CD4-positive, alpha-beta T cell (primary cell): ENCODE data around the gene SFXN5. TPM values are rescaled to one million over a fixed set of nuclear protein-coding genes. Genes with fewer than 3 reads are reported as not detected.

Source experiments
- ATAC-seq: fragments of 200-7000 bp; cut with Tn5 transposase; one replicate; pipeline ENCODE4 v1.10.0; 2022; ENCODE audit warnings: mild to moderate bottlenecking; ENCODE audit not compliant: poor library complexity
- CTCF ChIA-PET: fragments of 350-600 bp; sonication (Branson Sonifier 250); formaldehyde crosslinking; loops from one replicate; lab custom pipeline; 2021; ENCODE audit warnings: antibody characterized with exemption, inconsistent platforms; lab: Charles Lee
- POLR2A ChIA-PET: fragments of 350-600 bp; sonication (Branson Sonifier 250); formaldehyde crosslinking; loops from one replicate; lab custom pipeline; 2021; ENCODE audit warnings: antibody characterized with exemption, inconsistent platforms; lab: Charles Lee
- DNase-seq, 14 experiments: peaks; one replicate each; pipeline ENCODE4 v3.0.0-alpha.2; 2013 to 2020; ENCODE audit warnings: mixed read lengths in 2 of 14
- H3K27ac ChIP-seq, 2 donors: one replicate each; pipeline versions ENCODE4 v1.5.1 to v1.7.0; 2013; ENCODE audit warnings: low read length in 2 of 2, low read depth in 1 of 2, mild to moderate bottlenecking in 1 of 2
- H3K27me3 ChIP-seq, 2 experiments: 1 replicate in 1 of 2; 2 replicates in 1 of 2; pipeline versions ENCODE4 v1.6.1 to v1.7.0; 2013; ENCODE audit warnings: low read length in 2 of 2, control low read depth in 1 of 2, mild to moderate bottlenecking in 1 of 2, moderate library complexity in 1 of 2; ENCODE audit not compliant: insufficient read depth in 2 of 2, control insufficient read depth in 1 of 2
- H3K36me3 ChIP-seq: one replicate; pipeline ENCODE4 v1.6.1; 2013; ENCODE audit warnings: low read length, control low read depth; ENCODE audit not compliant: insufficient read depth
- H3K4me1 ChIP-seq: one replicate; pipeline ENCODE4 v1.6.1; 2013; ENCODE audit warnings: low read length, control low read depth; ENCODE audit not compliant: insufficient read depth
- H3K4me3 ChIP-seq: one replicate; pipeline ENCODE4 v1.5.1; 2013; ENCODE audit warnings: mild to moderate bottlenecking, low read length, moderate library complexity
- H3K9me3 ChIP-seq, 2 experiments: 1 replicate in 1 of 2; 2 replicates in 1 of 2; pipeline versions ENCODE4 v1.6.1 to v1.7.0; 2013; ENCODE audit warnings: low read length in 2 of 2, mild to moderate bottlenecking in 2 of 2, control low read depth in 1 of 2, moderate library complexity in 1 of 2; ENCODE audit not compliant: control insufficient read depth in 1 of 2, insufficient read depth in 1 of 2
- H3K27ac Mint-ChIP-seq: one replicate; pipeline ENCODE4 v1.8.0; 2020; ENCODE audit warnings: mixed read lengths
- H3K27me3 Mint-ChIP-seq: one replicate; pipeline ENCODE4 v1.8.0; 2021; ENCODE audit warnings: mixed read lengths
- H3K36me3 Mint-ChIP-seq: one replicate; pipeline ENCODE4 v1.8.0; 2021; ENCODE audit warnings: low read depth, mixed read lengths
- H3K4me1 Mint-ChIP-seq: one replicate; pipeline ENCODE4 v1.8.0; 2021; ENCODE audit warnings: low read depth, mixed read lengths
- H3K4me3 Mint-ChIP-seq: one replicate; pipeline ENCODE4 v1.8.0; 2020; ENCODE audit warnings: mild to moderate bottlenecking, mixed read lengths
- H3K9me3 Mint-ChIP-seq: one replicate; pipeline ENCODE4 v1.8.0; 2020; ENCODE audit warnings: mixed read lengths
- intact Hi-C, 2 experiments: fragments of 100-400 bp; cut with DNase I in 1 of 2; cut with micrococcal nuclease in 1 of 2; formaldehyde crosslinking; loops; one replicate each; pipeline versions ENCODE4 v1.15.1 to v1.9.0; 2023 to 2025; cut with DNase I, micrococcal nuclease
- total RNA-seq, 174 experiments: library from RNA in 2 of 174; stranded (reverse) in 2 of 174; gene quantifications; one replicate each; pipeline ENCODE4 v1.2.3 and lab custom pipeline; 2021 to 2026
- TF ChIP-seq, protein P1 (sequence below): fragments of 200-600 bp; IDR thresholded peaks from one replicate; pipeline ENCODE4 v1.8.0; 2022; ENCODE audit warnings: antibody characterized with exemption, mild to moderate bottlenecking

The SFXN5 gene
- total RNA-seq, 2 experiments from 2014 or later: 5.1 to 5.4 TPM

DNA sequence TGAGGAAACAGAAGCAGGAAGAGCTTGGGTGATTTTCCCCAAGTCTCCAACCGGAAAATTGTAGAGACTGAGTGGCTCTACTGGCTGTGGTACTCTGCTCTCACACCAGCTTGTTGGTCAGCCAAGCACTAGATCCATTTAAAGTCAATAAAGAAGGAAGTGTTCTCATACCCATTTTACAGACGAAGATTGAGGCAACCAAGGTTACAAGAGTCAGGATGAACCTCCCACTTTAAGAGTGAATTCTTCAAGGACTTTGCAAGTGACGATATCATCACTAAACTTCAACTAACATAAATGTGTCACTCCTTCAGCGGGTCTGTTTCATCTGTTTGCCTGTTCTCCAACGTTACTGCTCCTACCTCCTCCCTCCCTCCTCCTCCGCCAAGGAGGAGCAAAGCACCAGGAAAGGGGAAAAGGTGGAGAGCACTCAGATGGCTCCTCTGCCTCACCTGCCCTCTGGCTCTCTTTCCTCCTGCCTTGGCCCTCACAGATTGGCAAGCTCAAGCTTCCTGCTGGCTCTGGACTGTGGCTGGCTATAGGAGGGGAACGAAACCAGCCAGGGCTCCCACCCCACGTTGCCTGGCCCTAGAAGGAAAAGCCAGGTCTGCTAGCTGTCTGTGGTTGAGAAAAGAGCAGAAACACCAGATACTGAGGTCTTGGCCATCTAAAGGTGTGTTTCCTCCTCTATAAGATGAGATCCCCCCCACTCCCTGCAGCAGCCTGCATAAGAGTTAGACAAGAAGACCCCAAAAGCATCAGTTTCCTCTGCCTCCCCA is 44.9 kb upstream of the SFXN5 start:
- no peaks in the 10 kb centered on the region for H3K36me3 Mint-ChIP-seq
- ChIA-PET POLR2A (no interaction called here), CTCF (no interaction called here)
- H3K9me3 ChIP-seq: no peaks in the 10 kb centered on the region
- no peak overlapping the region for H3K27ac ChIP-seq
- intact Hi-C loops: no loop called here
- H3K4me3 ChIP-seq: no peak overlapping the region
- H3K27me3 Mint-ChIP-seq: peaks cover 4% of the 10 kb centered on the region
- TF ChIP-seq, protein P1, sequence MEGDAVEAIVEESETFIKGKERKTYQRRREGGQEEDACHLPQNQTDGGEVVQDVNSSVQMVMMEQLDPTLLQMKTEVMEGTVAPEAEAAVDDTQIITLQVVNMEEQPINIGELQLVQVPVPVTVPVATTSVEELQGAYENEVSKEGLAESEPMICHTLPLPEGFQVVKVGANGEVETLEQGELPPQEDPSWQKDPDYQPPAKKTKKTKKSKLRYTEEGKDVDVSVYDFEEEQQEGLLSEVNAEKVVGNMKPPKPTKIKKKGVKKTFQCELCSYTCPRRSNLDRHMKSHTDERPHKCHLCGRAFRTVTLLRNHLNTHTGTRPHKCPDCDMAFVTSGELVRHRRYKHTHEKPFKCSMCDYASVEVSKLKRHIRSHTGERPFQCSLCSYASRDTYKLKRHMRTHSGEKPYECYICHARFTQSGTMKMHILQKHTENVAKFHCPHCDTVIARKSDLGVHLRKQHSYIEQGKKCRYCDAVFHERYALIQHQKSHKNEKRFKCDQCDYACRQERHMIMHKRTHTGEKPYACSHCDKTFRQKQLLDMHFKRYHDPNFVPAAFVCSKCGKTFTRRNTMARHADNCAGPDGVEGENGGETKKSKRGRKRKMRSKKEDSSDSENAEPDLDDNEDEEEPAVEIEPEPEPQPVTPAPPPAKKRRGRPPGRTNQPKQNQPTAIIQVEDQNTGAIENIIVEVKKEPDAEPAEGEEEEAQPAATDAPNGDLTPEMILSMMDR: no peak
- H3K4me1 ChIP-seq: peaks cover 18% of the 10 kb centered on the region
- no peak overlapping the region for H3K27ac Mint-ChIP-seq
- H3K27me3 ChIP-seq: no peaks in the 10 kb centered on the region
- no peak overlapping the region for H3K4me3 Mint-ChIP-seq
- no peak for ATAC-seq
- H3K4me1 Mint-ChIP-seq: peaks cover 12% of the 10 kb centered on the region
- no peaks in the 10 kb centered on the region for H3K9me3 Mint-ChIP-seq
- H3K36me3 ChIP-seq: no peaks in the 10 kb centered on the region
- no peak for DNase-seq

DNA sequence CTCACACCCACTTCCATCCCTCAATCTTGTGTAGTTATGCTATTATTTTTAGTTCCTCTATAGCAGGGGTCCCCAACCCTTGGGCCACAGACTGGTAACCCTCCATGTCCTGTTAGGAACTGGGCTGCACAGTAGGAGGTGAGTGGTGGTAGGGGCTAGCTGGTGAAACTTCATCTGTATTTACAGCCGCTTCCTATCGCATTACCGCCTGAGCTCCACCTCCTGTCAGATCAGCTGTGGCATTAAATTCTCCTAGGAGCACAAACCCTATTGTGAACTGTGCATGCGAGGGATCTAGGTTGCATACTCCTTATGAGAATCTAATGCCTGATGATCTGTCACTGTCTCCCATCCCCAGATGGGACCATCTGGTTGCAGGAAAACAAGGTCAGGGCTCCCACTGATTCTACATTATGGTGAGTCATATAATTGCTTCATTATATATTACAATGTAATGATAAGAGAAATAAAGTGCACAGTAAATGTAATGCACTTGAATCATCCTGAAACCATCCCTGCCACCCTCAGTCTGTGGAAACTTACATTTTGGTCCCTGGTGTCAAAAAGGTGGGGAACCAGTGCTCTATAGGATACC is 42.9 kb upstream of the SFXN5 start:
- ATAC-seq (no peak), DNase-seq (no peak)
- intact Hi-C loops: loop anchor here (5.0 kb wide), 5 partner anchors 42 to 1723 kb away; partner anchors contain the start of genes ALMS1 (in 1 of the 2), EXOC6B (in 1 of the 2), SFXN5 (in 1 of the 2) and SMYD5 (in 1 of the 2)
- Histone ChIP-seq H3K4me1 (peaks cover 29% of the 10 kb centered on the region), H3K27me3 (no peaks in the 10 kb centered on the region), H3K9me3 (no peaks in the 10 kb centered on the region), H3K27ac (no peak overlapping the region), H3K4me3 (no peak overlapping the region), H3K36me3 (no peaks in the 10 kb centered on the region)
- H3K4me3 Mint-ChIP-seq: peak overlapping the region; percentile 88
- H3K27ac Mint-ChIP-seq: peak overlapping the region; percentile 55
- H3K4me1 Mint-ChIP-seq: peaks cover 22% of the 10 kb centered on the region
- POLR2A ChIA-PET: interaction anchor here (1.6 kb wide), 1 partner anchor 61 kb away, joined by 4 read pairs; no protein-coding TSS in a partner anchor
- no peaks in the 10 kb centered on the region for H3K27me3 Mint-ChIP-seq
- CTCF ChIA-PET: interaction anchor here (4.2 kb wide), 1 partner anchor 63 kb away, joined by 20 read pairs; no protein-coding TSS in a partner anchor
- H3K9me3 Mint-ChIP-seq: no peaks in the 10 kb centered on the region
- TF ChIP-seq, protein P1: no peak
- H3K36me3 Mint-ChIP-seq: no peaks in the 10 kb centered on the region

DNA sequence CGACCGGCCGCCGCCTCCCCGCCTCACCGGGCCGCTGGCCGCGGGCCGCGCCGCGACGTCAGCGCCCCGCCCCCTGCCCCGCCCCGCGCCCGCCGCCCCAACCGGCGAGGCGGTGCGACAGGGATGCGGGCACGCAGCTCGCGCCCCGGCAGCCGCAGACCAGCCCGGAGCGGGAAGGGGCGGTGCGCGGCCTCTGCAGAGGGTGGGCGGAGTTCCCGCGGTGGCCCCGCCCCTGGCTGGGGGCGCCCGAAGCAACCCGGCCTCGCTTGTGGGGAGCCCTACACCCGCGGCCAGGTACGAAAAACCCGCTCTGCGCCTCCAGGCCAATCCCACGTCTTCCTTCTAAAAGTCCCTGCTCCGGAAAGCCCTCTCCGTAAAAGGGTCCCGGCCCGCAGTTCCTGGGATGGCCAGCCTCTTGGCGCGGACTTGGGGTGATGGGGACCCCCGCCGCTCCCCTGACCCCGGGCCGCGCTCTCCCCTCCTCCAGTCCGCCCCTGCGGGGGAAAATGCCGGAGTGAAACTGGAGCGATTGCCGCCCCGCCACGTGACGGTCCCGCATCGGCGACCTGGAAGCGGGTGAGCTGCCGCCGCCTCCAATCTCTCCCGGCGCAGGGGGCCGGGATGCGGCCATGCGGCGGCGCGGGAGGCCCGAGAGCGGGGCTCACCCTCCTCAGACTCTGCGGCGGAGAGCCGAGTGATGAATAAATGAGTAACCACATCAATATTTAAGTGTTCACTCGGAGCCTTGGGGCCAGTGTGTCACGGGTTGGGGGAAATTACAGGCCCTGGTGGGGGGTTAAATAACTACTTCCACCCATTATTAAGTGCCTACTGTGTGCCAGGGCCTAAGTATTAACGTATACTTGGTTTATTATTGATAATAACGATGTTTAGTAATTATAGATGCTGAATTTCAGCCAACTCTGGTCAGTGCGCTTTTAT is 41.7 kb upstream of the SFXN5 start, which contains the start of gene RAB11FIP5:
Gene RAB11FIP5 (minus strand): TSS at position 36 of the 942 bp plus-strand sequence. CDS start 171 bp downstream, outside the sequence.
- Histone ChIP-seq H3K9me3 (no peaks in the 10 kb centered on the region), H3K27ac (peak within 1 kb of the TSS in 1 of 2 donors; percentile 21), H3K4me1 (peaks cover 34% of the 10 kb centered on the region), H3K36me3 (no peaks in the 10 kb centered on the region), H3K27me3 (no peaks in the 10 kb centered on the region), H3K4me3 (peak within 1 kb of the TSS; percentile 84)
- no peaks in the 10 kb centered on the region for H3K9me3 Mint-ChIP-seq
- peak within 1 kb of the TSS; percentile 65 for H3K27ac Mint-ChIP-seq
- H3K27me3 Mint-ChIP-seq: no peaks in the 10 kb centered on the region
- no peaks in the 10 kb centered on the region for H3K36me3 Mint-ChIP-seq
- intact Hi-C loops: loop anchor here (1.0 to 5.0 kb wide), 6 partner anchors 41 to 1724 kb away; partner anchors contain the start of genes ALMS1 (in 1 of the 2), EXOC6B (in 1 of the 2), SFXN5 (in 1 of the 2) and SMYD5 (in 1 of the 2)
- ATAC-seq (peak; percentile 90), DNase-seq (peak; percentile 58 to 93 (median 75))
- TF ChIP-seq, protein P1: no peak
- POLR2A ChIA-PET: interaction anchor here (0.5 to 2.6 kb wide), 5 partner anchors 14 to 64 kb away, joined by 3 to 16 read pairs (median 4); partner anchors contain the start of gene SFXN5
- CTCF ChIA-PET: interaction anchor here (1.1 to 4.2 kb wide), 2 partner anchors 64 to 99 kb away, joined by 5 to 20 read pairs; no protein-coding TSS in a partner anchor
- H3K4me3 Mint-ChIP-seq: peak within 1 kb of the TSS; percentile 86
- H3K4me1 Mint-ChIP-seq: peaks cover 26% of the 10 kb centered on the region
